A549 (cell line): Measurements from ENCODE around the gene OR51L1.

Source experiments
- BHLHE40 ChIP-seq: IDR thresholded peaks from 2 replicates; pipeline ENCODE4 v1.6.1; 2012; ENCODE audit warnings: low read depth, low read length, inconsistent platforms
- CHD4 ChIP-seq: fragments of 200-600 bp; sonication (generic); IDR thresholded peaks from 2 replicates; pipeline ENCODE4 v1.6.1; 2016; ENCODE audit warnings: antibody characterized with exemption, mild to moderate bottlenecking, borderline replicate concordance
- CTCF ChIP-seq: fragments of >200 bp; sonication (Bioruptor Twin); formaldehyde crosslinking; IDR thresholded peaks from 3 replicates; pipeline ENCODE4 v1.5.1; 2016
- E2F6 ChIP-seq: IDR thresholded peaks from 2 replicates; pipeline ENCODE4 v1.6.1; 2012; ENCODE audit warnings: low read depth, borderline replicate concordance
- EP300 ChIP-seq, 2 experiments: fragments of >200 bp; sonication (Bioruptor Twin); formaldehyde crosslinking; IDR thresholded peaks; 2 replicates in 1 of 2; 3 replicates in 1 of 2; pipeline ENCODE4 v1.6.1; 2016 to 2017
- ESRRA ChIP-seq: fragments of 150-350 bp; IDR thresholded peaks from 2 replicates; pipeline ENCODE4 v1.6.1; 2014; ENCODE audit warnings: mild to moderate bottlenecking, low read length, borderline replicate concordance
- JUN ChIP-seq, 2 experiments: fragments of >200 bp; sonication (Bioruptor Twin); formaldehyde crosslinking; IDR thresholded peaks; 2 replicates in 1 of 2; 3 replicates in 1 of 2; pipeline ENCODE4 v1.6.1; 2016 to 2017
- NFE2L2 ChIP-seq: fragments of 150-350 bp; conservative IDR thresholded peaks from 2 replicates; pipeline ENCODE4 v1.6.1; 2014; ENCODE audit warnings: low read length
- NR3C1 ChIP-seq: fragments of >200 bp; sonication (Bioruptor Twin); formaldehyde crosslinking; IDR thresholded peaks from 3 replicates; pipeline ENCODE4 v1.6.1; 2017
- REST ChIP-seq: fragments of 200-600 bp; sonication (generic); IDR thresholded peaks from 2 replicates; pipeline ENCODE4 v1.6.1; 2016; ENCODE audit warnings: antibody characterized with exemption, mild to moderate bottlenecking, moderate library complexity

- no peak for TF ChIP-seq CTCF
- no peak for TF ChIP-seq NFE2L2
- TF ChIP-seq BHLHE40 = no peak
- no peak for TF ChIP-seq EP300 (IDR thresholded peaks at IDR 0.05)
- TF ChIP-seq ESRRA = no peak
- no peak for TF ChIP-seq E2F6
- TF ChIP-seq CHD4 = no peak
- TF ChIP-seq JUN (IDR thresholded peaks at IDR 0.05) = no peak
- no peak for TF ChIP-seq REST
- TF ChIP-seq NR3C1 = no peak
These were observed 47.4 kb downstream of the OR51L1 start for GRCh38 chr11:5042091-5042490.
